Uterus (tissue), 4 donors: ENCODE data around the gene LITAF. TPM values are rescaled to one million over a fixed set of nuclear protein-coding genes. Genes with fewer than 3 reads are reported as not detected.
A peak's percentile ranks its signal among the peaks of the same experiment; 100 is the strongest.

Experiments
- DNase-seq, 2 donors: peaks; one replicate each; pipeline ENCODE4 v3.0.0-alpha.2; 2019 to 2020
- H3K27ac ChIP-seq, 2 donors: fragments of 200-600 bp; sonication (generic); 1 replicate in 1 of 2; 2 replicates in 1 of 2; pipeline ENCODE4 v1.5.1; 2016 to 2018
- H3K27me3 ChIP-seq, 2 donors: fragments of 200-600 bp; sonication (generic); one replicate each; pipeline ENCODE4 v1.5.1; 2018 to 2019; ENCODE audit warnings: control low read depth in 1 of 2
- H3K36me3 ChIP-seq, 2 donors: fragments of 200-600 bp; sonication (generic); one replicate each; pipeline ENCODE4 v1.5.1; 2019; ENCODE audit warnings: control low read depth in 1 of 2
- H3K4me1 ChIP-seq, 2 donors: fragments of 200-600 bp; sonication (generic); one replicate each; pipeline ENCODE4 v1.5.1; 2018 to 2019; ENCODE audit warnings: control low read depth in 1 of 2
- H3K4me3 ChIP-seq, 2 donors: fragments of 200-600 bp; sonication (generic); 1 replicate in 1 of 2; 2 replicates in 1 of 2; pipeline ENCODE4 v1.5.1; 2018 to 2019; ENCODE audit warnings: mild to moderate bottlenecking in 1 of 2
- H3K9me3 ChIP-seq, 2 donors: fragments of 200-600 bp; sonication (generic); one replicate each; pipeline ENCODE4 v1.5.1; 2019; ENCODE audit warnings: control low read depth in 1 of 2
- POLR2A ChIP-seq, 2 donors: fragments of 450-650 bp; IDR thresholded peaks; one replicate each; pipeline ENCODE4 v1.6.1; 2016; ENCODE audit warnings: antibody characterized with exemption in 2 of 2, mild to moderate bottlenecking in 1 of 2, moderate library complexity in 1 of 2
- intact Hi-C: fragments of 100-400 bp; cut with DNase I; formaldehyde crosslinking; loops from one replicate; pipeline ENCODE4 v1.15.1; 2023; ENCODE audit warnings: low total_unique reads
- total RNA-seq, 4 donors: library from RNA; depleted of rRNA in 3 of 4; stranded (reverse); fragments of >200 nt in 3 of 4; gene quantifications; one replicate each; pipeline versions ENCODE4 v1.1.0 to v1.2.4, GENCODE V29; 2014 to 2023
- TF ChIP-seq, protein P1 (sequence below), 4 experiments: fragments of 200-600 bp in 2 of 4; fragments of 450-650 bp in 2 of 4; sonication (generic) in 2 of 4; IDR thresholded peaks; one replicate each; pipeline ENCODE4 v1.5.1; 2016 to 2019; ENCODE audit warnings: antibody characterized with exemption in 4 of 4, mild to moderate bottlenecking in 2 of 4, moderate library complexity in 1 of 4
- donor health status: DM: yes; HTN: yes; CAD: no.

LITAF gene
- total RNA-seq, 4 donors from 2014 or later = 46.9 to 163 (median 73.2) TPM

DNA sequence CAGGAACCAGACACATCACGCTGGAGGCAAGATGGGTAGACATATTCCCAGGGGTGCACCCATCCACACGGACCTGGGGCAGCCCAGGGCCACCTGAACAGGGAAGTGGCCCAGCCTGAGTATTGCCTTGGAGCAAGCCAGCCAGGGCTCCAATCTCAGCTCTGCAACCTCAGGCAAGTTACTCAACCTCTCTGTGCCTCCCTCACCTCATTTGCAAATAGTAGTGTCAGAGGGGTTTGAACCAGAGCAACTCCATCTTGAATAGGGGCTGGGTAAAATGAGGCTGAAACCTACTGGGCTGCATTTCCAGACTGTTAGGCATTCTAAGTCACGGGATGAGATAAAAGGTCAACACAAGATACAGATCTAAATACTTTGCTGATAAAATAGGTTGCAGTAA, 46.4 kb upstream of the LITAF start:
- no peak for DNase-seq
- H3K27me3 ChIP-seq = no peaks in the 10 kb centered on the region
- H3K9me3 ChIP-seq = no peaks in the 10 kb centered on the region
- TF ChIP-seq, protein P1, sequence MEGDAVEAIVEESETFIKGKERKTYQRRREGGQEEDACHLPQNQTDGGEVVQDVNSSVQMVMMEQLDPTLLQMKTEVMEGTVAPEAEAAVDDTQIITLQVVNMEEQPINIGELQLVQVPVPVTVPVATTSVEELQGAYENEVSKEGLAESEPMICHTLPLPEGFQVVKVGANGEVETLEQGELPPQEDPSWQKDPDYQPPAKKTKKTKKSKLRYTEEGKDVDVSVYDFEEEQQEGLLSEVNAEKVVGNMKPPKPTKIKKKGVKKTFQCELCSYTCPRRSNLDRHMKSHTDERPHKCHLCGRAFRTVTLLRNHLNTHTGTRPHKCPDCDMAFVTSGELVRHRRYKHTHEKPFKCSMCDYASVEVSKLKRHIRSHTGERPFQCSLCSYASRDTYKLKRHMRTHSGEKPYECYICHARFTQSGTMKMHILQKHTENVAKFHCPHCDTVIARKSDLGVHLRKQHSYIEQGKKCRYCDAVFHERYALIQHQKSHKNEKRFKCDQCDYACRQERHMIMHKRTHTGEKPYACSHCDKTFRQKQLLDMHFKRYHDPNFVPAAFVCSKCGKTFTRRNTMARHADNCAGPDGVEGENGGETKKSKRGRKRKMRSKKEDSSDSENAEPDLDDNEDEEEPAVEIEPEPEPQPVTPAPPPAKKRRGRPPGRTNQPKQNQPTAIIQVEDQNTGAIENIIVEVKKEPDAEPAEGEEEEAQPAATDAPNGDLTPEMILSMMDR (IDR thresholded peaks at IDR 0.05) = no peak
- no peak for TF ChIP-seq POLR2A (IDR thresholded peaks at IDR 0.05)
- H3K36me3 ChIP-seq = no peaks in the 10 kb centered on the region
- intact Hi-C loops = no loop called here
- peak overlapping the region; percentile 79 to 82 for H3K27ac ChIP-seq
- H3K4me3 ChIP-seq = no peak overlapping the region
- H3K4me1 ChIP-seq = no peaks in the 10 kb centered on the region

DNA sequence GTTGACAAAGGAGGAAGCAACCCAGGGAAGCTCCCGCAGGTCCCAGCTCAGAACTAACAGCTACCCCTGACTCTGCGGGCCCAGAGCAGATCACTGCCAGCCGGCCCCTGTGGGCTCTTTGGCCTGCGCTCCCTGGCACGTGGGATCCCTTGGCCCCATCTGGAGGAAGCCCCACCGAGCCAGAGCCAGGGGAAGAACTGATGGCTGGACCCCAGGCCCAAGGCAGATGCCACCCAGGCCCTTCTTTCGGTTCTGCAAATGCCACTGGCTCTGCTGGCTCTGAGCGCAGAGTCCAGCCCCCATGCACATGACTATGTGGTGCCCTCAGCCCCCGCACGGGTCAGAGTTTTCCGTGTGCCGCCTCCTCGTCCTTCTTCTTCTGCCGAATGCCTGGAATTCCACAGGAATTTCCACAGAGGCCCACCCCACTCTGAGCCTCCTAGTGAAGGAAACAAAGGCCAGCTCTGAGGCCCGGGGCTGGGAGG, 45.8 kb upstream of the LITAF start:
- H3K36me3 ChIP-seq = no peaks in the 10 kb centered on the region
- DNase-seq = peak; percentile 71 to 78
- intact Hi-C loops = no loop called here
- no peaks in the 10 kb centered on the region for H3K4me1 ChIP-seq
- TF ChIP-seq, protein P1 (IDR thresholded peaks at IDR 0.05) = peak in 1 of 4 experiments; percentile 5
- no peak for TF ChIP-seq POLR2A (IDR thresholded peaks at IDR 0.05)
- no peaks in the 10 kb centered on the region for H3K9me3 ChIP-seq
- no peak overlapping the region for H3K4me3 ChIP-seq
- no peaks in the 10 kb centered on the region for H3K27me3 ChIP-seq
- H3K27ac ChIP-seq = peak overlapping the region; percentile 79 to 82

DNA sequence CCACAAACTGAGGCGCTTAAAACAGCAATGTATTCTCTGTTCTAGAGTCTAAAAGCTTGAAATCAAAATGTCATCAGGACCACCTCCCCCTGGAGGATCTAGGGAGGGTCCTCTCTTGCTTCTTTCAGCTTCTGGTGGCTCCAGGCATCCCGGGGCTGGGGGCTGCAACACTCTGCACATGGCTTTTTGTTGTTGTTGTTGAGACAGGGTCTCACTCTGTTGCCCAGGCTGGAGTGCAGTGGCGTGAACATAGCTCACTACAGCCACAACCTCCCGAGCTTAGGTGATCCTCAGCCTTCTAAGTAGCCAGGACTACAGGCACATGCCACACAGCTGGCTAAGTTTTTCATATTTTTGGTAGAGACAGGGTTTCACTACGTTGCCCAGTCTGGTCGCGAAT, 44.5 kb upstream of the LITAF start:
- H3K9me3 ChIP-seq = no peaks in the 10 kb centered on the region
- no peaks in the 10 kb centered on the region for H3K36me3 ChIP-seq
- no peaks in the 10 kb centered on the region for H3K4me1 ChIP-seq
- DNase-seq = no peak
- no peaks in the 10 kb centered on the region for H3K27me3 ChIP-seq
- peak overlapping the region in 1 of 2 donors; percentile 79 for H3K27ac ChIP-seq
- no peak for TF ChIP-seq POLR2A (IDR thresholded peaks at IDR 0.05)
- TF ChIP-seq, protein P1 (IDR thresholded peaks at IDR 0.05) = no peak
- intact Hi-C loops = no loop called here
- H3K4me3 ChIP-seq = no peak overlapping the region

DNA sequence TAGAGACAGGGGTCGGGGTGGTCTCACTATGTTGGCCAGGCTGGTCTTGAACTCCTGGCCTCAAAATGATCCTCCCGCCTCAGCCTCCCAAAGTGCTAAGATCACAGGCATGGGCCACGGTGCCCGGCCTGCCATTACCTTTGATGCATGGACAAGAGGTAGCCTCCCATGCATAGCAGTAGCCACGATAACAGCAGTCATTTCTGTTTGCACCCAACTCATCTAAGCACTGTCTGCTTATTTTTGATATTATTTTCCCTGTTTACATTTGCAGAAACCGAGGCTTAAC, 44.0 kb upstream of the LITAF start:
- Histone ChIP-seq H3K36me3 (no peaks in the 10 kb centered on the region), H3K27ac (no peak overlapping the region), H3K27me3 (no peaks in the 10 kb centered on the region), H3K9me3 (no peaks in the 10 kb centered on the region), H3K4me1 (no peaks in the 10 kb centered on the region), H3K4me3 (no peak overlapping the region)
- no peak for DNase-seq
- no peak for TF ChIP-seq POLR2A (IDR thresholded peaks at IDR 0.05)
- TF ChIP-seq, protein P1 (IDR thresholded peaks at IDR 0.05) = no peak
- intact Hi-C loops = no loop called here

DNA sequence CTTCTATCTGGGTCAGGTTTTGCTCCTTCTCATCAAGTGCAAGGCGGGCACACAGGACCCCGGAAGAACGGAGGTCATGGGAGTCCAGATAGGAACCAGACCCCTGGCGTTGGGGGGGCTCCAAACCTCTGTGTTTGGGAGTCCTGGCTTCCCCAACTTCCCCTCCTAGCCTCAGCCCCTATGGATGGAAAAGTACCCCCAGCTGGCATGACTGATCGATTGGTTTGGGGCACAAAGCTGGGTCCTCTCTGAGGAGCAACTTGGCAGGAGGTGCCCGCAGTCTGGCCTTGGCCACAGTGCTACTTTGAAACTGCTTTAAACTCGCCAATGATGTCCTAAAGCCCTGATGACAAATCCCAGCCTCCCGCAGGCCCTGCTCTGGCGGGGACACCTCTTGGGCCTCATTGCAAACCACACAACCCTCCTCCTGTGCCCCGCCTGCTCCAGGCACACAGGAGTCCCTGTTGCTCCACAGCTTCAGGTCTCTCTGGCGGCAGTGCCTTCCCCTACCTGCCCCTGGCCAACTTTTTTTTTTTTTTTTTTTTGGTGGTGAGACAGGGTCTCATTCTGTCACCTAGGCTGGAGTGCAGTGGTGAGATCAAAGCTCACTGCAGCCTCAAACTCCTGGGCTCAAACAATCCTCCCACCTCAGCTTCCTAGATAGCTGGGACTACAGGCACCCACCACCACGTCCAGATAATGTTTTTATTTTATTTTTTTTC, 43.5 kb upstream of the LITAF start:
- Histone ChIP-seq H3K27me3 (no peaks in the 10 kb centered on the region), H3K4me1 (no peaks in the 10 kb centered on the region), H3K9me3 (no peaks in the 10 kb centered on the region), H3K4me3 (no peak overlapping the region), H3K36me3 (no peaks in the 10 kb centered on the region), H3K27ac (no peak overlapping the region)
- no peak for DNase-seq
- no peak for TF ChIP-seq POLR2A (IDR thresholded peaks at IDR 0.05)
- TF ChIP-seq, protein P1 (IDR thresholded peaks at IDR 0.05) = no peak
- intact Hi-C loops = no loop called here
